NK-92 (cell line): Measurements from ENCODE around the gene CCDC149.

Experiments used
- DNase-seq: peaks from one replicate; lab custom pipeline; 2025; ENCODE audit not compliant: unreplicated experiment; lab: John Stamatoyannopoulos, UW

CCDC149 gene

DNA sequence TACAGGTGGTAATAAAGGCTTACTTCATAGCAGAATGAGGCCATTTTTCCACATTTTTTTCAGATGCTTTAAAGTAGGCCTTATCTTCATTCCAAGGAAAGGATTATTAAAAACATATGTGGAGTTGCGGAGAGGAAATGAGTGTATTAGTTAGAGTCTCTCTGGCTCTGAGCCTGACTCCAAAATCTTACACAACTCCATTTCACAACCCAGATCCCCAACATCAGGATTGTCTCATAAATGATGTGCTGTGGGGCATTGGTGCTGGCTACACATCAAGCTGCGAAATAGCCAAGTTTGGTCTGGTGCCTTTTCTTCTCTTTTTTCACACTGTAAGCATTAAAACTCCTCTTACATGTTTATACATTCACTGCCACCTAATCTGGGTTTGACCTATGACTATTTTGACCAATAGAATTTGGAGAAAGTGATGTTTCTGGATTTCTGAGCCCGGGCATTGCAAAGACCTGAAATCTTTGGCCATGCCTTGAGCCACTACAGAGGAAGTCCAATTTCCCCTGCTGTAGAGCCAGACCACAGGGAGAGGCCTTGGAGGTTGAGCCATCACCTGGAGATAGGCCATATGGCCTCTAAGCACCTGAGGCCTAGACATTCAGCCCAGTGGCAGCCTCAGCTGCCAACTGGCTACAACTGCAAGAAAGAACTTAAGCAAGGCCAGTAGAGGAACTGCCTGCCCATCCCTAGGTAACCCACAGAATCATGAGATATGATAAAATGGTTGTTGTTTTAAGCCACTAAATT is 134.2 kb downstream of the CCDC149 start:
- no peak for DNase-seq

DNA sequence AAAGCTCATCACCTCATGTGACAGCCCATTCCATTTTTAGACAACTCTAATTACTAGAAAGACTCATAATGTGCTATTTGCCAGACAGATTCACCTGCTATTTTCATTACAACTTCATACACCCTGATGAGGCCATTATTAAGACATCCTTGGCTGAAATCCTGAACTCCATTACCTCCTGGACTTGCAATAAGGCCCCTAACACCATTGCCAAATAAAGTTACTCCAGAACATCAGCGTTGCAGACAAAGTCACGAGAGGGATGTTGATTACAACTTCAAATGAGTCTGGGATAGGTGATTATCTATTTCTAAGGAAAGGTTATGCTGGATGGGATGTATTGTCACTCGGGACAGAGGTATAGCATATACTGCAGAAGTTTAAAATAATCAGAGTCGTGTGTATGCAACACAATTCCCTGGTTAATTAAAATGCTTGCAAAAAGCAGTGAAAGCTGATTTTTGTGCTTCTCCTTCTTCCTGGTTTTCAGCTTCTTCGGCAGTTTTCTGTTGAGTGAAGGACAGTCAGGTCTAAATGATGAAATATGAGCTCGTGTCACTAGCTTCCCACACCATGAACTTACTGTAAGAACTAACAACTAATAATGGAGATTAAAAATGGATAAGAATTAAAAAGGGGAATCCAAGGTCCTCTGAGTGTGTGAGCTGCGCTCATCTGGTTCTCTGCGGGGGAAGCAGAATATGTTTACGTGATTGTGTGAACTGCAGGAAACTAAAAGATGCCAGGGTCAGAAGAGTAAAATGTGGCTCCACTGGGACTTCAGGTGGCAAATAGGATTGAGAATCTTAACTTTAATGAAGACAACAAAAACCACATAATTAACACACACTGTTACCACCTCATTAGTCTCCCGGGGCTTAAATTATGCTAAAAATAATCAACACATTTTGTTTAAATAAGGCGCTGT is 135.0 kb downstream of the CCDC149 start:
- DNase-seq = no peak

DNA sequence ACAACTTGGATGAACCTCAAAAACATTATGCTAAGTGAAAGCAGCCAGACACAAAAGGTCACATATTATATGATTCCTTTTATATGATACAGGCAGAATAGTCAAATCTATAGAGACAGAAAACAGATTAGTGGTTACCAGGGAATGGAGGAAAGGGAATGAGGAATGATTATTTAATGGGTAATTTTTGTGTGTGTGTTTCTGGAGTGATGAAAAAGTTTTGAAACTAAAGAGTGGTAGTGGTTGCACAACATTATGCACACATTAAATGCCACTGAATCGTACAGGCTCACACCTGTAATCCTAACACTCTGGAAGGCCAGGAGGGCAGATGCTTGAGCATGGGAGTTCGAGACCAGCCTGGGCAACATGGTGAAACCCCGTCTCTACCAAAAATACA is 137.1 kb downstream of the CCDC149 start:
- no peak for DNase-seq

DNA sequence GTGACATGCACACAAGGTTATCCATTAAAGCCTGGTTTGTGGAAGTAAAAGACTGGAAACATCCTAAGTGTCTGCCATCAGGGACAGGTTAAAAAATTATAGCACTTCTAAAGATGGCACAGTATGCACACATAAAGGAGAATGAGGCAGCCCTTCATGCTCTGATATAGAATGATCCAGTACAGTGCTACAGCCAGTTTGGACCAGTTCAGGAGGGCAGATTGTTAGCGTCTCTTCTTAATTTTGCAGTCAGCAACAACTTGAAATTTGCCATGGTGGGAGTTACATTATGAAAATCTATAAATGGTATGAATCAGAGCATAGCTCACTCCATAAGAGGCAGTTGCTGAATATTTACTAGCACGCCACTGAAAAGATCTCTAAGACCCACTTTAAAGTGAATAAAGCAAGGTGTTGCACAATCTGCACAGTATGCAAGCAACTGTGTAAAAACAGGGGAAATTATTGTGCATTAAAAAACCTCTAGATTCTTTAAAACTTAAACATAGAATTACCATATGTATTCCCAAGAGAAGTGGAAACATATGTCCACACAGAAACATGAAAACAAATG is 137.7 kb downstream of the CCDC149 start:
- no peak for DNase-seq

DNA sequence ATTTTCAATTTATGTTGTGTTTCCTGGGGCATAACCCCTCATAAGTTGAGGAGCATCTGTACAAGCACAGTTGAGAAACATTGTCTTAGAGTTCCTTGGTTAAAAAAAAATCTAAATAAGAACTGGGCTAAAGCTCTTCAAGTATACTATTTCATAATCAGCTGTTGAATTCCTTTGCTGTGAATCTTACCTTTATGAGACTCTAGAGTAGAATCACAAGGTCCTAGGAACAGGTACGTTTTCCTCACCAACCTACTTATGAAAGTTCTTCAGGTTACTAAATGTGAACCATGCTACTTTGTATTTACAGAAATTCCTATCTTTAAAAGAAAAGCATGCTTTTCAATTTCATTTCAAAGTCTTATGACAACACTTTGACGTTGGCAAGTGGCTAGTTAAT is 138.4 kb downstream of the CCDC149 start:
- no peak for DNase-seq

DNA sequence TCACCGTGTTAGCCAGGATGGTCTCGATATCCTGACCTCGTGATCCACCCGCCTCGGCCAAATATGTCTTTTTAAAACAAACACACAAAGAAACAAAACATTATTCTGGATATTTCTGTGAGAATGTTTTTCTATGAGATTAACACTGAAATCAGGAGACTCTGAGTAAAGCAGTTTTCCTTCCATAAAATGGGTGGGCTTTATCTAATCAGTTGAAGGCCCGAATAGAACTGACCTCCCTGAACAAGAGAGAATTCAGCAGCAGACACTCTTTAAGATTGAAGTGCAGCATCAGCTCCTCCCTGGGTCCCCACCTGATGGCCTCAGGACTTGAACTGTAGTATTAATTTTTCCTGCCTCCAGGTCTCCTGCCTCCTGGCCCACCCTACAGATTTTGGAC is 139.9 kb downstream of the CCDC149 start:
- DNase-seq = no peak

DNA sequence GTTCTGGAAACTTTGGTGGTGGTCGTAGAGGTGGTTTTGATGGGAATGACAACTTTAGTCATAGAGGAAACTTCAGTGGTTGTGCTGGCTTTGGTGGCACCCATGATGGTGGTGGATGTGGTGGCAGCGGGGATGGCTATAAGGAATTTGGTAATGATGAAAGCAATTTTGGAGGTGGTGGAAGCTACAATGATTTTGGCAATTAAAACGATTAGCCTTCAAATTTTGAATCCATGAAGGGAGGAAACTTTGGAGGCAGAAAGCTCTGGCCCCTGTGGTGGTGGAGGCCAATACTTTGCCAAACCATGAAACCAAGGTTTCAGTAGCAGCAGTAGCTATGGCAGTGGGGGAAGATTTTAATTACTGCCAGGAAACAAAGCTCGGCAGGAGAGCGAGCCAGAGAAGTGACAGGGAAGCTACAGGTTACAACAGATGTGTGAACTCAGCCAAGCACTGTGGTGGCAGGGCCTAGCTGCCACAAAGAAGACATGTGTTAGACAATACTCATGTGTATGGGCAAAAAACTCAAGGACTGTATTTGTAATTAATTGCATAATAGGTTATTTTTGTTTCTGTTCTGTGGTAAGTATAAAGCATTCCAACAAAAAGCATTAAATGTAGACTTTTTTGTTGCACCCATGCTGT is 140.7 kb downstream of the CCDC149 start:
- no peak for DNase-seq

DNA sequence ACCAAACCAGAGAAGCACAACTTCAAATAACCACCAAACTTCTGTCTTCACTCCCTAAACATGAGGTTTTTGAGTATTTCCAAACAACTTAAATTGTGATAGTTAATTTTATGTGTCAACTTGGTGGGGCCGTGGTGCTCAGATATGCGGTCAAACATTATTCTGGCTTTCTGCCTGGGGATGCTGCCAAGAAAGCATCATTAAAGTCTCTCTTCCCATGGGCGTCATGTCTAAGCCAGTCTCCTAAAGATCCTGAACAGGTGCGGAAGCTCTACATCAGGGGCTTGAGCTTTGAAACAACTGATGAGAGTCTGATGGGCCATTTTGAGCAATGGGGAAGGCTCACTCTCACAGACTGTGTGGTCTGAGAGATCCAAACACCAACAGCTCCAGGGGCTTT is 141.6 kb downstream of the CCDC149 start:
- DNase-seq = no peak

DNA sequence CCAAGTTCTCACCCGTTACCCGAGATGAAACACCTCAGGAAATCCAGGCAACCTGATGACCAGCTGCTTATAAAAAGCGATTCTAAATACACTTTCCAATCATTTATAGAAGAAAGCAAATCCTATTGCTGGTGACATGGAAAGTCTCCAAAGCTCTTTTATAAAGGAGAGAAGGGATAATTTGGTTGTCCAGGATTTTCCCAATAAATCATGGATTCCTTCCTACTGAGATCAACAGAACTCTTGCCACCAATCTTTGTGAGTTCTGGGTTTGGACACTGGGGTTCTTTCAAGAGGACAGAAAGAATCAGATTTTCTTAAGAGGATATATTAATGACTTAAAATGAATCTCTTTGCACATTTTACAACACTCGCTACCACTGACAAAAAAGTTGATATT is 142.2 kb downstream of the CCDC149 start:
- no peak for DNase-seq

DNA sequence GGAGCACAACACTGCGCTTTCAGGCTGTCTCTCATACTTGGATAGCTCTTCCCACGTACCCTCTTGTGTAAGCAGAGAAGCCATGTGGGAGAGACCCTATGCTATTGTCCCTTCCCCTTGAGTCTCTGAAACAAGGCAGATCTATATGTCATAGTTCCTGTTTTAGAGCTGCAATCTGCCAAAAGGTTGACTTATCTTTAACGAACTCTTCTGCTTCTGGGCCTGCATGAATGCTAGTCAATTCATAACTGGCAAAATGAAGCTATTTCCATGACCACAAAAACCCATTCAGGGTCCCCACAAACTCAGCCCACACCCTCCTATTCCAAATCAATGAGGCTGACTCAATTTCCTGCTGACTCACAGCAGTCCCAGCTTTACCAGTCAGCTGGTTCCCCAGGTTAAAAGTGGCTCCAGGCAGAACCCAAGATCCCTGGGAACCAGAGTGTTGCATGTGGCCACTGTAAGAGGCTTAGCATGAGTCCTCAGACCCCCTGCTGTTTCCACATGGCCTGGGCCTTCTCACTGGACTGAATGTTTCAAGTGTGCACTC is 142.7 kb downstream of the CCDC149 start:
- no peak for DNase-seq

DNA sequence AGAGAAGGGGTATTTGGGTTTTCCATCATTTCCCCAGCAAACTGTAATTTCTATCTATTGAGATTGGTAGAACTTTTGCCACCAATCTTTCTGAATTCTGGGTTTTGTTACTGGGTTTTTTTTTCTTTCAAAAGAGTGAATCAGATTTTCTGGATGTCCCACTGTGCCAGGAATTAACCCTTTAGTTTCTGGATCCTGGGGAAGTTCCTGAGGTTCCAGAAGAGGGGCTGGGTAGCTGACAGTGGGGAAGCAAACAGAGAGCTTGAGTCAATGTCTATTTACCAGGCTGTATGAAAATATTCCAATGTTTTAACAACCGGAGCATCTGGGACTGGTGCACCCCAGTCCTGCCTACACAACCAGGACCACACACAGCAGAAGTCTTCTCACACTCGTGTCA is 143.3 kb downstream of the CCDC149 start:
- DNase-seq = no peak

DNA sequence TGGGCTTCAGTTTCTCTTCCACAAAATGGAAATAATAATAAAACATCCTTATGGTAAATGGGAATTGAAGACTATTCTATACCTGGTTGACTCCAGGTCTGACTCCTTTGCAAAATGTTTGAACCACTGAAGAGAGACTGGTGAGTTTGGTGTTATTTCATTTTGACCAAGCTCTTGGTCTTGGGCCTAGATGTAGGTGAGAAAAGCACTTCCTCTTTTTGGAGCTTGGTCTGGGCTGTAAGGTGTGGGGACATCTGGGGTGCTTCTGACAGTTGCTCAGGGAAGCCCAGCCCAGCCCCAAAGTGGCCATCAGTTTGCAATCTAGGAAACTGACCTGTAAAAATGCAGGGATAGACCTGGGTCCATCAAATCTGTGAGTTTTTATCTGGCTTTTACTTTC is 144.2 kb downstream of the CCDC149 start:
- no peak for DNase-seq

DNA sequence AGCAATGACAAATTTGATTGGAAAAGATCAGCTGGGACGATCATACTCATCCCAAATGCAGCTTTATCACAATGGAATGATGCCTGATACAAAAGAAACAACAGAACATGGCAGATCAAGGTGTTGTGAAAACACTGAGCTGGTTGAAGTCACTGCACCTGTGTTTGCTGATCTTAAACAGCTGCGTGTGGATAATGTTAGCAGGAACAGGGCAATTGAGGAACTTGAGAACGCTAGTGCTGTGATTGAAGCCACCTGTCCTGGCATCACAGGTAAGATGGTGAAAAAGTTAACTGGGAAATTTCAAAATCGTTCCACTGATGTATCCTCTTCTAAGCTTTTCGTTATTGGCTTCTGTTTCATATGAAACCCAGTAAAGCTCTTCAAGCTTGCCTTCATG is 144.8 kb downstream of the CCDC149 start:
- DNase-seq = no peak

DNA sequence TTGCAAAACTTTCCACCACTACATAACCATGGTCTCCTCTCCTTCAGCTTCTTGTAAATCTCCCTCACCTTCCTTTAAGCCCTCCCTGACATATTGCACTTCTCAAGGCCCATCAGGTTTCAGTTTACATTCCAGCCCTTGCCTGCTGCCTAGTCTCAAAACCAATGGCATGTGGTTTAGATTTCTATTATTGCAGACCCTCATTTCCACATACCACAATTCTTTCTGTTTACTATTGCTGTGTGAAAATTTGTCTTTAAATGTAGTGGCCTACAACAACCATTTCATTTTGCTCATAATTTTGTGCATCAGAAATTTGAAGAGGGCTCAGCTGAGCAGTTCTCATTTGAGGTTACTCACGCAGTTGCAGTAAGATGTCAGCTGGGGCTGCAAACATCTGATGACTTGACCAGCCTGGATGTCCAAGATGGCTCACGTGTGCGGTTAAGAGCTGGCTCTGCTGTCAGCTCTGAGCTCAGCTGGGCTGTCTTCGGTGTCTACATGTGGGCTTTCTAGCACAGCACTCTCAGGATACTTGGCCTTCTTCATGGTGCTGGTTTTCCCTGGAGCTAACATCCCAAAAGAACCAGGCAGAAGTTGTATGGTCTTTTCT is 147.4 kb downstream of the CCDC149 start:
- DNase-seq = no peak

DNA sequence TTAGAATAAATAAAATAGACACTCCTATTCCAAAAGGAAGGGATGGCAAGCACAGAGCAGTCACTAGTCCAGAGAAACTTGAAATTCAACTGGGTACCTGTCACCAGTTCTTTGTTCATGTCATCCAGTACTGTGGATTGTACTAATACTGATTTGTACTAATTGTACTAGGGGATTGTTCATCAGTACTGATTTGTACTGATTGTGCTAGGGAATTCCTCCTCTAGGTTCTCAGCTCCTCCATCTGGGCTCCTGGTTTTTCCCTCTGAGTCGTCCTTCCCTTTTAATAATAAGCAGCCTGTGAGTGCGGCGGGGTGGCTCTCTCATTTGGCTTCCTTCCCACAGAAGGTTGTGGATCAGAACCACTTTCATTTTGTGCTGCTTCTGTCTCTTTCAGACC is 148.5 kb downstream of the CCDC149 start:
- DNase-seq = no peak

DNA sequence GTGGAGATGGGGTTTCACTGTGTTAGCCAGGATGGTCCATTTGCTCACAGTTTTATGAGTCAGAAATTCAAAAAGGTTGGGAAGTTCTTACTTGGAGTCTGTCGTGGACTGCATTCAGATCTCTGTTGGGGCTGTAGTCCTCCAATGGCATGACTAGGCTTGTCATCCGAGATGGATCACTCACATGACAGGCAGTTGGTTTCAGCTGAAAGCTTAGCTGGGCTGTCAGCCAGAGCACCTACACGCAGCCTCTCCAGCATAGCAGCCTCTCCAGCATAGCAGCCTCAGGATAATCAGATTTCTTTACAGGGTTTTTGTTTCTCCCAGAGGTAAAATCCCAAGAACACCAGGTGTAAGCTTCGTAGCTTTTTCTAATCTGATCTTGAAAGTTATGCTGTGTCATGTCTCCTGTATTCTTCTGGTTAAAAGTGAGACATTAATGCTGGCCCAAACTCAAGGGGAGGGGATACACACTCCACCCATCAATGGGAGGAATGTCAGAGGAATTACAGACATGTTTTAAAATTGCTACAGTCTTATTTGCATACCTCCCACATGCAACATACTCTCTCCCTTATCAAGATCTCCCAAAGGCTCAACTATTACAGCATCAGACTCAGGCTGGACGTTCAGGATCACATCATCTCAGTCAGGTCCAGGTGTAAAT is 149.1 kb downstream of the CCDC149 start:
- DNase-seq = no peak
